CD4-positive, alpha-beta T cell treated with Interleukin-4 for 1 hour (primary cell): ENCODE data around the gene SNRPA1.
A peak's percentile ranks its signal among the peaks of the same experiment; 100 is the strongest.
"Not testable (repeated sequence)": the region's sequence is repeated elsewhere in the genome, so short reads cannot be mapped to it uniquely, and the experiment has no call there.

Source experiments
- DNase-seq, 2 donors: peaks; one replicate each; pipeline ENCODE4 v3.0.0-alpha.2; 2020 to 2022

The SNRPA1 gene

GRCh38 chr15:101288905-101289513 lies 6.0 kb downstream of the SNRPA1 start:
- peak in 1 of 2 donors; percentile 75 for DNase-seq

GRCh38 chr15:101287342-101287741 lies 7.7 kb downstream of the SNRPA1 start:
- DNase-seq: not testable (repeated sequence)

- no peak for DNase-seq
These were observed 8.5 kb downstream of the SNRPA1 start for GRCh38 chr15:101286471-101287114.

GRCh38 chr15:101283931-101284330 lies 11.1 kb downstream of the SNRPA1 start:
- no peak for DNase-seq

GRCh38 chr15:101280007-101280406 lies 15.0 kb downstream of the SNRPA1 start:
- no peak for DNase-seq

- no peak for DNase-seq
These were observed 17.0 kb downstream of the SNRPA1 start for GRCh38 chr15:101277943-101278564.

GRCh38 chr15:101277038-101277822 lies 17.8 kb downstream of the SNRPA1 start, which contains the start of gene SELENOS:
Gene SELENOS, minus strand, starts transcription at chr15:101277485. Its CDS starts 68 bp downstream, at chr15:101277417.
- DNase-seq: peak; percentile 79 to 84

- DNase-seq: peak; percentile 25 to 42
These were observed 18.5 kb downstream of the SNRPA1 start for GRCh38 chr15:101276501-101277037.

GRCh38 chr15:101275018-101275417 lies 20.0 kb downstream of the SNRPA1 start:
- no peak for DNase-seq

GRCh38 chr15:101273534-101273933 lies 21.5 kb downstream of the SNRPA1 start:
- DNase-seq: no peak

- no peak for DNase-seq
These were observed 22.5 kb downstream of the SNRPA1 start for GRCh38 chr15:101272584-101272983.

- no peak for DNase-seq
These were observed 25.4 kb downstream of the SNRPA1 start for GRCh38 chr15:101269479-101270223.

- DNase-seq: no peak
These were observed 27.5 kb downstream of the SNRPA1 start for GRCh38 chr15:101267320-101268104.

- no peak for DNase-seq
These were observed 28.3 kb downstream of the SNRPA1 start for GRCh38 chr15:101266787-101267186.

- no peak for DNase-seq
These were observed 29.0 kb downstream of the SNRPA1 start for GRCh38 chr15:101266034-101266433.

- no peak for DNase-seq
These were observed 30.0 kb downstream of the SNRPA1 start for GRCh38 chr15:101264911-101265641.

GRCh38 chr15:101264011-101264410 lies 31.0 kb downstream of the SNRPA1 start:
- DNase-seq: no peak

- no peak for DNase-seq
These were observed 32.5 kb downstream of the SNRPA1 start for GRCh38 chr15:101262551-101262950.

GRCh38 chr15:101258238-101259144 lies 36.6 kb downstream of the SNRPA1 start:
- peak; percentile 66 to 72 for DNase-seq

- no peak for DNase-seq
These were observed 38.3 kb downstream of the SNRPA1 start for GRCh38 chr15:101256757-101257156.
